ENCODE data around the gene PRR18.

The PRR18 gene

DNA sequence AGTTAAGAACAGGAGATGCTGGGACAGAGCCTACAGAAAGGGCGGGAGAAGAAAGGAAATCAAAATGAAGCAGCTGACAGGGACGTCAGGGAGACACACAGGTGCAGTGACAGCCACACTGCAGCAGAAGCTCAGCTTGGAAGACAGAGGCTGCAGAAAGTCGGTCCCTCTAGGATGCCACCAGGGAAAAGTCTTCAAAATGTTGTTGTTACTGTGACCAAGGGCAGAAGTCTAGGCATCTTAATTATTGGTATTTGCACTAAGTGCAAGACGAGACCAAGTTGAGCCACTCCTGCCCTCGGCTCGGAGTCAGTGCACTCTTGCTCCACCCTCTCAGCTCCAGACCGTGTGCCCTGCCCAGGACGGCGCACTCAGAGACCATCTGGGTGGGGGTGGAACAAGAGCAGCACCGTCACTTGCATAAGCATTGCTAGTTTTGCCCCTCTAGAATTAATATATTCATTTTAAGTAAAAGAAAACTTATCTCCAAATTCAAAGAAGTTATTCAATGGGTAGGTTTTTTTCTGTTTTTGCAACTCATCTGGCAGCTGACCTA lies 2.6 kb downstream of the PRR18 start:
- DNase-seq, result no peak

DNA sequence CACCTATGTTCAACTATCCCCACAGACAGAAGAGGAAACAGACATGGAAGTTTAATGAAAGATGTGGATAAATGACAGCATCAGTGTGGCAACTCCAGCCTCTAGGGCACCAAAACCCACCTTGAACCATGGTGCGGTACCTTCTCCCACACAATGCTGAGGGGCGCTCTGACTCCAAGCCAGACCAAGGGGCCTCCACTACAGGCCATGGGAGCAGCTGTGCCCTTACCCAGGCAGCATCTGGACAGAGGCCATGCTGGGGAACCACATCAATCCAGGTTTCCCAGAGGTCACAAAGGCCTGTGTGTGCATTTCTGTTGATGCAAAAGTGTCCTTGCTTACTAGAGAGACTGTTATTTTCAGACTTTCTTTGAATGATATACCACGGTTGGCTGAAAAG lies 4.1 kb downstream of the PRR18 start:
- DNase-seq, result no peak

DNA sequence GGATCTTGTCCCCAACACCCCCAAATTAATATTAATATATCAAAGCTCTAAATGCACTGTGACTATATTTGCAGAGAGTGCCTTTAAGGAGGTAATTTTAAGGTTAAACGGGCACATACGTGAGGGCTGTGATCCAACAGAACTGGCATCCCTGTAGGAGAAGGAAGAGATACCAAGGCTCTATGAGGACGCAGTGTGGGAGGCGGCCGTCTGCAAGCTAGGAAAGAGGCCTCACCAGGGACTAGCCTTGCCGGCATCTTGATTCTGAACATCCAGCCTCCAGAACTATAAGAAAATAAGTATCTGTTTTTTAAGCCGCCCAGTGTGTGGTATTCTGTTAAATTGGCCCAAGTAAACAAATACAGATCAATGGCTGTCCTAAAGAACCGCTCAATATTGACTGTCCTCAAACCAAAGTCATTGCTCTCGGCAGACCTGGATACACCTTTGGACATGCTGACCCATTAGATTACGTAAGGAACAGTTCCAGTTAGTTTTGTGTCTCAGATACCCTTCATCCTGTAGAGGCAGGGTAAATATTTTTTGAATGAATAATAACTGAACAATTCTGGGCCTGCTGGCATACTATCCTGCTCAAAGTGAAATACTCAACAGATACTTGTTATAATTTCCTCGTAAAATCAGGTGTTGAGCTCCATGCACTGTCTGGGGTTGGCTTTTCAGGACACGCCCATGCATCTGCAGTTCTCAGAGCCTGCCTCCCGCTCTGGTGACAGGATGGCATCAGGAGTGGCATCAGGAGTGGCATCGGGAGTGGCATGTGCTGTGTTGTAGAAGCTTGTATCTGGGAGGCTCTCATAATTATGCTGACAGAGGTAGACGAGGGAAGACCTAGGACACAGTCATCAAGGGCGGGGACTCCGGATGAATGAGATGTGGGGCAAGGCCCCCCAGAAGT lies 6.3 kb downstream of the PRR18 start:
- DNase-seq, result no peak

DNA sequence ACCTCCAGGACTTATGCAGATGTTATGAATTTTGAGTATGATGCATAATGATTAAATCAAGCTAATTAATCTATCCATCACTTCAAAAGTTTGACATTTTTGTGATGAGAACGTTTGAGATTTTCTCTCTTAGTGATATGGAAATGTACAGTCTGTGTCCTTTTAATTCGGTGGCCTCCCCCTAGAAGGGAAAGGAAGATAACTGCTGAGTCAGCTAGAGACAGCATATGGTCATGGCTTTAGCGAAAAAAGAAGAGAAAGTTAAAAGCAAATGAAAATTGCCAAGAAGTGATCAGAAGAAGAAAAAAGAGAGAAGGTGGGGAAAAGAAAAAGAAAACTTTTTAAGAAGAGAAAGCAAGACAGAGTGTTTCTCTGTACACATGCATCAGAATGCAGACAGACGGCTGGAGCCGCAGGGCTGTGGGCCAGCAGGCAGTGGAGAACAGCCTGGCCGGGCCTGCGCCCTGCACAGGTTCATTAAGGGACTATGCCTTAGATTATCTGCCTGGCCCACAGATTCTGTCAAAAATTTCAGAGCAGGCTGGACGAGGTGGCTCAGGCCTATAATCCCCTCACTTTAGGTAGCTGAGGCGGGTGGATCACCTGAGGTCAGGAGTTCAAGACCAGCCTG lies 7.7 kb downstream of the PRR18 start:
- DNase-seq, result no peak

DNA sequence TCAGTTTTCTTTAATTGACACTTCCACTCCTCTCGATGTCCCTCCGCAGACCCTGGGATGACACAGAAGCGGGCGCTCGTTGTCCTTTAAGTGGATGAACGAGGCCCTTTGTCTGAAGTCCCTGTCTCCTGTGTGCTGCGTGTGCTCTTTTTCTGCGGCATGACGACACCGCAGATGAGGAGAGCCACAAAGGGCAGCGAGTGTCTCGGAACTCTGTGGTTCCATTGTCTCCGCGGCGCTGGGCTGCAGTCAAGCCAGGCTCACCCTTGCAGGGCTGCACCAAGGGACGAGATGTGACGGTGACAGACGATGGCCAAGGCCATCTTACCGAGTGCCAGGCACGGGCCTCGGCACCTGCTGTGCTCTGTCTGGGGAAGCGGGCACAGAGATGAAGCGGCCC lies 10.6 kb downstream of the PRR18 start:
- DNase-seq, result no peak

DNA sequence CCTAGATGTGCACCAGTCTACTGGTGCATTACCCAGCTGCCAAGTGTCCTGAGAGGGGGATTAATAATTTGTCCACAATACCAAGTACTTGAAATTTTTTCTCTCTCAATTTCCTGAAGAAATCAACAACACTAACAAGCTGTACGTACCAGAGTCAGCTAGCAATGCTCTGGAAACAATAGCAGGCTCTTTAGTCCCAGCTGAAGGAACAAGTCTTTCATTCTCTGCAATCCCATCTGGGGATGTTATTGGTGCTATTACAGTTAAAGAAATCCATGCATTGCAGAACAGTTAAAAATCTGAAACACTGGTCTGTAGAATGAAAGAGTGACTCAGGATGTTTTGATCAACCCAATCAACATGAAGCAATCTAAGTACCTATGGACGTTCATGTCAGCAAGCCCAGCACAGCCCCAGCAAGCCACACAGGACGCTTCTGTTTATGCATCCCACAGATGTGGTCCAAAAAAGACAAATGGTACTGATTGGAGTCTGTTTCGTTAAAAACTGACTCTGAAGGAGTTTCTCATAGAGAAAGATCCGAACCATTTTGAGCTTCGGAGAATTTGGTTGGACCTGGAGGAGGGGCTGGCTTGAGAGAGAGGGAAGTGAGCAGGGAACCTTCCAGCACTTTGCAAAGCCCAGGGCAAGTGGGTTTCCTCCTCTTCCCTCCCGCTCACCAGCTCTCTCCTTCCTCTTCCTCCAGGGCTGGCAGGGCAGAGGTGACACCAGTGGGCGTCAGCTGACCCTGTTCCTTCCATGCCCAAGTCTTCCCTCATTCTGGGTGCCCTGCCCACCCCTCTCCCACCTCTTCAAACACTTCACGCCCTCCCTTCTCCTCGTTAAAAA lies 11.9 kb downstream of the PRR18 start:
- no peak for DNase-seq

DNA sequence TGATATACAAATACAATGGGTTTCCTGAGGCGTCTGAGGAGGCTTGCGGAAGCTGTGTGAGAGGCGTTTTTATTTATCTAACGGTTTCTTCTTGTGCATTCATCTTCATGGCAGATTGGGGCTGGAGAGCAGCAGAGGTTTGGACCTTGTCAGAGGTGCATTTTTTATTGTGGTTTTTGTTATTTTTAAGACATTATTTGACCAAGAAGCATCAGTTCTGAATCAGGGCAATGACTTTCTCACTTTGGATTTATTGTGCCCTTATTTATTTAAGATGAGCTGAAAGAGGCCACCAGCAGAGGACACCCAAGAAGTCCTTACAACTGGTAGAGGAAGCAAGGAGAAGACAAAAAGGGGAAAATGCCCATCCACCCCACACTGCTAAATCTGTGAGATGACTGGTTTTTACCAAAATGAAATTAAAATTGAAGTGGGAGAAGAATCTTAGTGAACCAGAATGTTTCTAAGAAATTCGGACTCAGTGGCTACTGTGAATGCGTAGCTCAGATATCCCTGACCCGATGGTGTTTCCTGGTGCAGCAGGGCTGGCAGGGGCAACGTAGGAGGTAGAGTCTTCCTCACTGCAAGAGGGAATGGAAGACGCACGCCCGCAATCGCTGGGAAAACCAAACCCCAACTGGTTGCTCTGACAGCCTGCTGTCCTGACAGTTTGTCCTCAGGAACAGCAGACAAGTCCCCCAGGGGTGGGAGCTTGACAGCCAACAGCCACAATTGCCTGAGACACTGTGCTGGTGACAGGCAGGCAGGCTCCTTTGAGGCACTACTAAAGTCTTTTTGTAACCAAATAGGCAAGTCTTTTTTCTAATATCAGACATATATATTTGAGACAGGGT lies 14.2 kb downstream of the PRR18 start:
- DNase-seq, result no peak

DNA sequence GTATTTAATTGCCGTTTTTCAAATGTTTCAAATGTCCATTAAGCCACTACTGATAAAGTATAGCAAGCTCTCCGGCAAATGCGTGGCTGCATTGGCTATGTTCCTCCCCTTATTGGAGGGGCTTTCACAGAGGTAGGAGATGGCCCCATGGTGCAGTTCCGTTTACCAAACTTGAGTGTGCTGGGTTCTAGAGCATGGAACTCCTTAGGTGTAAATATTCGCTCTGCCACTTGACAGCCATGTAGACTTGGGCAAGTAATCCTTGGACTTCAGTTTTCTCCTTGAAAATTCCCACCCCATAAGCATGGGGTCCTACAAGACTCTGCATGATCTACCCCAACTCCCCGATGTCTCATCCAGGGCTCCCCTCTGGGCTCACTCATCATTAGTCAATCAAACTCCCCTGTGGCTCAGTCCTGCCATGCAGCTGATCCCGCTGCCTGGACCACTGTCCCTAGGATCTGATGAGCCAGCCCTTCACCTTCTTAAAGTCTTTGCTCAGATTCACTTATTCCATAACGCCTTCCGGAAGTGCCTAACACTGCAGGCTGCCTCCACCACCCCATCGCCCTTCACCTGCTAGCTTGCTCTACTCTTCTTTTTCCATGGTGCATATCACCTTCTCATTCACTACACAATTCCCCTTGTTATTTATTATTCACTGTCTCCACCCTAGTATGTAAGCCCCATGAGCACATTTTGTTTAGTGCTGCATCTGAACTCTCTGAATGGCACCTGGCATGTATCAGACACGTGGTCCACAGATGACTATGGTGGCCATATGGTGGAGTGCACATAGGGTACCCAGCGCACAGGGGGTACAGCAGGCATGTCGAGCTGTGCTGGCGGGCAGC lies 18.8 kb downstream of the PRR18 start:
- no peak for DNase-seq

DNA sequence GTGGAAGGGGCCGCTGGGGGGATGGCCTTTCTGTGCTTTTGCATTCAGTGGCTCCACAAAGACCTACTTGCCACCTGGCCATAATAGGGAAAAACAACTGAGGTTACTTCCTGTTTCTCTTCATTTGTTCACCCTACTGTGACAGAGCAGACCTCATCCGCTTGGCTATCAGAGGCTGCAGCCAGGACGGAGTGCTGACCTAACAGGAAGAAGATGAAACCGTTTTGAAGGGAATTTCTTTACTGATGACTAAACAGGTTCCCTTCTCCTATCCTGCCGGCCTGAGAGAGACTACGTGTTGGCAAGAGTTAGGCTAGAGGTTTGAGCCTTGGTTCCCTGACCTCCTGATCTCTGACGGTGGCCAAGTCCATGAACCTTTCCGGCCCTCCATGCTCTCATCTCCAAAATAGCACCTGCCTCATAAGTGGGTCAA lies 21.3 kb downstream of the PRR18 start:
- DNase-seq, result no peak

DNA sequence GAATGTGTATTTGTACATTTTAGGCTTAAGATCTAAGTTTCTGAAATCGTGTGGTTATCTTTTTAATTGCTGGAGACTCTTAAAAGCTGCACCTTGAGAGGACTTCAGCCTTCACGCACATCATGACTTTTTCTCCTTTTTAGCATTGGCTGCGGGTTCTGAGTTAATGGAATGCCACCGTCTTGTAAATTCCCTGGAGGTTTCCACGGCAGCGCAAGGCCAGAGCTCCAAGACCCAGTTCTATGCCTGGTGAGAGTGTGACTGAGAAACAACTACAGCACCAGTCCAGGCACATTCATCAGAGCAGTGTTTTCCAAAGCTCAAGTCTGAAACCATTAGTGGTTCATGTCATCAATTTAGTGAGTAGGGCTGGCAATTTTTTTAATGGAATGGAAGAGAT lies 23.0 kb downstream of the PRR18 start:
- DNase-seq, result no peak

DNA sequence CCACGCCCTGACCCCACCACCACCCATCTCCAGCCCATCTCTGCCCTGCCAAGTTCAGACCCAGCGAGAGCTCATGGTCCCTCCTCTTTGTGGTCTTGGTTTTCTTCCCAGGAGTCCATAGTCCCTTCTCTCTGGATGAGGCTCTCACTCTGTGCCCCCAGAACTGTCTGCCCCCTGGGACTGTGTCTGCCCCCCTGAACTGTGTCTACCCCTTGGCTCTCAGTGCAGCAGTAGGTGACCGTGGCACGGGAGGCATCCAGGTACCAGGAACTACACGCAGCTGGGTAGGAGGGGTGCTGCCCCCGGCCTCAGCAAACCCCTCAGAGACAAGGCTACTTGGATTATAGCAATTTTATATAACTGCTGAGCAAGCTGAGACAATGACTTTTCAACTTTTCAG lies 23.6 kb downstream of the PRR18 start:
- DNase-seq, result no peak

DNA sequence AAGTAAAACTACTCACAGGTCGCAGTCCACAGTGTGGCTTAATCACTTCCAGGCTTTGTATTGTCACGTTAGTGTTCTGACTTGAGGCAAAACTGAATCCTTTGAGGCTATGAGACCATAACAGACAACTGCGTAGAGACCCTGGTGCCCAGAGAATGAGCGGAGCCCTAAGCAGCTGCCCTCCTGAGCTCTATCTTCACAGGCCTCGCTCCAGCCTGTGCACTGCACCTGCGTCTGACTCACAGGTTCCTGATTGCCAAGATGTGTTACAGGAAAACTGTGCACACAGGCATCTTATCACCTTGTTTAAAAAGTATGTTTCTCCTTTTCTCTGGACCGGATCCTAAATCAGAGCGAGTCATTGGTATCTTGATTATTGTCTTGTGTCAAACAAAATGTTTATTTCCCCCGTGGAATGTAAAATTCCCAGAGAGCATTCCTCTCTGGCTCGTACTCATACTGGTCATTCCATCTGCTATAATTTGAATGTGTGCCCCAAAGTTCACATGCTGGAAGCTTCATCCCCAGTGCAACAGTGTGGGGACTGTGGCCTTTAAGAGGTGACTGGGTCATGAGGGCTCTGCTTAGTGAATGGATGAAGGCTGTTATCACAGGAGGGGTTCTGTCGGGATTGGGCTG lies 25.7 kb downstream of the PRR18 start:
- no peak for DNase-seq

DNA sequence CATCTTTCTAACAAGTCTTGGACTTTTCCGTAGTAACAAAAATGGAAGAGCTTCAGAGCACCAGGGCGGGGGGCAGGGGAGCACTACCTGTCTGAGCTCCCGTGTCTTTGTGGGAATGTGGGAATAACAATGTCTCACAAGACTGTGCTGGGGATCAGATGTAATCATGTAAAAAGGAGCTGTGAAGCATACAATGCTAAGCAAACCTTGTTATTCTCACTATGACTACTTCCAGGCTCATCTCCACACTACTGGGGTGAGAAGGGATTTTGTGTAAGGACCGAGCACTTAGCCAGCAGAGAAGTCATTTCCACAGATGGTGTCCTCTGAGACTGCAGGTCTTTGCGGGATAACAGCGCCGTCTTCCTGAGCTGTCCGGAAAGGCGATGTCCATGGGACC lies 27.1 kb downstream of the PRR18 start:
- no peak for DNase-seq

DNA sequence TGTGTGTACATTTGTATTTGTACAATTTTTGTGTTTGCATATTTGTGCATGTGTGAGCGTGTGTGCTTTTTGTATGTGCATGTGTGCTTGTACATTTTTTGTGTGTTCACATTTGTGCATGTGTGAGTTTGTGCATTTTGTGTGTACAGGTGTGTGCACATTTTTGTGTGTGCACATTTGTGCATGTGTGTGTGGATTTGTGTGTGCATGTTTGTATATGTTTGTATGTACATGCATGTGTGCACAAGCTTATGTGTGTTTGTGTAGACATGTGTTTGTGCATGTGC lies 28.9 kb downstream of the PRR18 start:
- no peak for DNase-seq

DNA sequence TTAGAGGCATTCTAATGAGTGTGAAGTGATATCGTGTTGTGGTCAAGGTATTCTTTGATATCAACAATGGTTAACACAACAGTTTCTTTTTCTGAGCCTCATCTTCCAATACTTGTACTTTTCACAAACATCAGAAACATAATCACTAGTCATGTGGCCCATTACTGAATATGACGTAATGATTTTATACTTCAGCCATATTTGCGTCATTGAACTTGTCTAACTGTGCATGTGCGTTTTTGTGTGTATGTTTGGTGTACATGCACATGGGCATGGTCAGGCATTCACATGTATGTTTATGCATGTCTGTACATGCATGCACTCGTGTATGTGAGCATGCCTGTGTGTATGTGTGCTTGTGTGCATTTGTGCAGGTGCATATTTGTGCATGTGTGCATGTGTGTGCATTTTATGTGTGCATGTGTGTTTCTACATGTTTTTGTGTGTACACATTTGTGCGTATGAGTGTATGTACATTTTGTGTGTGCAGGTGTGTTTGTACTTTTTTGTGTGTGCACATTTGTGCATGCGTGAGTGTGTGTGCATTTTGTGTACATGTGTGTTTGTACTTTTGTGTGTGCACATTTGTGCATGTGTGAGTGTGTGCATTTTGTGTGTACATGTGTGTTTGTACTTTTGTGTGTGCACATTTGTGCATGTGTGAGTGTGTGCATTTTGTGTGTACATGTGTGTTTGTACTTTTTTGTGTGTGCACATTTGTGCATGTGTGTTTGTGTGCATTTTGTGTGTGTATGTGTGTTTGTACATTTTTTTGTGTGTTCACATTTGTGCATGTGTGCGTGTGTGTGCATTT lies 29.4 kb downstream of the PRR18 start:
- DNase-seq, result no peak

DNA sequence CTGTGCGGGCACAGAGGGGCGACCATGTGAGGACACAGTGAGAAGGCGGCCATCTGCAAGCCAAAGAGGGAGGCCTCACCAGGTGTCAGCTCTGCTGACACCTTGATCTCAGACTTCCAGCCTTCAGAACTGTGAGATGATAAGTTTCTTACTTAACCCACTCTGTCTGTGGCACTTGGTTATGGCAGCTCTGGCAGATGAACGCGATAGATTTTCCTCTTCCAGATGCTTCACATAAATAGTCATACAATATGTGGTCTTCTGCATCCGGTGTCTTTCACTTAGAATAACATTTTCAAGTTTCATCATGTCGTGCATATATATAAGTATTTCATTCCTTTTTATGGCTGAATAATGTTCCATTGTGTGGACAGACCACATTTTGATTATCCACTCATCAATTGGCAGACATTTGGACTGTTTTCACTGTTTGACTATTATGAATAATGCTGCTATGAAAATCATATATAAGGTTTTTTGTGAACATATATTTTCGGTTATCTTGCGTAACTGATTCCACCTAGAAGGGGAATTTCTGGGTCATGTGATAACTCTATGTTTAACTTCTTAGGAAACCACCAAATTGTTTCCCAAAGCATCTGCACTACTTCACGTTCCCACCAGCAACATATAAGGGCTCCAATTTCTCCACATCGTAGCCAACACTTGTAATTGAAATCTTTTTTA lies 30.2 kb downstream of the PRR18 start:
- no peak for DNase-seq

DNA sequence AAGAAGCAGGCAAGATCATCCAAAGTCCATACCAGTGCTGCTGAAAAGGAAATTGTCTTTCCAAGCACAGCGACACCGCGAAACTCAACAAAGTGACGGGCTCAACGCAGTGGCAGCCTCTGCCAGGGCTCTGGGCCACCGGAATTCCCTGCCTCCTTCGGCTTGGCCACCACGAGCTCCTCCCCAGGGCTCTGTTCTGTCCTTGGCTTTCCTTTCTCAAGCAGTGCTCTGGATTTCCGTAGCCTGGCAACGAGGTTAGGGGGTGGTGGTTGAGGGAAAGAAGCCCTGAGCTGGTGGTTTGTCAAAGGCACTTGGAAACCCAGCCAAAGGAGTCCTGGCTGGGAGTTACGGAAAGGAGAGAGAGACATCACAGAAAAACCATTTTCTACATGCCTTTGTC lies 31.2 kb downstream of the PRR18 start:
- no peak for DNase-seq

DNA sequence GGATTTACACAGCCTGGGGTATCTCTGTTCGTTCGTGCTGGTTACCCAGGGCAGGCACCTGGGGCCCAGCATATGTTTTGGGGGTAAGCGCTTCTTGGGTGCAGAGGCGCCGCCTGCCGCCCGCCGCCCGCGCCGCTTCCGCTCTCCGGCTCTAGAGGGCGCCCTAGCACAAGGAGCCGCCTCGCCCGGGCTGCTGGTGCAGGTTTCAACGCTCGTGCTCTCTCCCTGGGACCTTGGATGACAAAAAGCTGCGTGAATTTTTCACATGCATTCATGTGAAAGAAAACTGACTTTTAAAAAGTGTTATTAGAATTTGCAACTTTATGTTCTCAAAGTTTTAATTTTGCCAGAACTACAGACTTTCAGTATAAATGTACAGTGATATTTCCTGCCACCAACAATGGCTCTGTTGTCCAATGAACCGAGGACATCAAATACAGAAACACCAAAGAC lies 32.5 kb downstream of the PRR18 start:
- DNase-seq, result peak; percentile 72

DNA sequence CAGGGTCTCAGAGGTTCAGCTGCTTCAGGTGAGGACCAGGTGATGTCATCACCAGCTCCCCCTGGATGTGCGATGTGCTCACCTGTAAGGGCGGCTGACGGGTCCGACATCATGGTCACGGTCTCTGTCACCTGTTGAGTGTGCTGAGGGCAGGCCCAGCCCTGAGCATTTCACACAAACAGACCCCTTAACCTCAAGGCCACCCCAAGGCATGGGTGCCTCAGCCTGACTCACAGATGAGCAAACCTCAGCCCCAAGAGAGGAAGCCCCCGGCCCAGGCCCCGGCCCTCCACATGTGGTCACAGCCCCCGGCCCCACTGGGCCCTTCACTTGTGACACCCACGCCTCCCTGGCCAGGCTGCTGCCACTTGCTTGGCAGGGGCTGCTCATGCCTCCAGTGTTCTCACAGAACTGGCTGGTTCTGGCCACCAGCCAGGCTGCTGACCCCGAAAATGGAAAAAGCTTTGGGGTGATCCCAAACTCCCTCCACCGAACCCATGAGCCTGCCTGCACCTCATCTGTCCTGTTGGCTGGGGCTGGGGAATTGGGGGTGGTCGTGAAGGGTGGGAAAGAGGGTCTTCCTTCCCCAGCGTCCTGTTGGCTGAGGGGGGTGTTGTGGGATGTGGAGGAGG lies 33.3 kb downstream of the PRR18 start:
- no peak for DNase-seq

Data from NCI-H1105 treated with DMSO at 0.1 percent for 48 hours (cell line).